DND-41 (cell line): ENCODE data around the gene WARS2.

ENCODE experiments used
- CTCF ChIP-seq: IDR thresholded peaks from 2 replicates; pipeline ENCODE4 v1.5.1; 2012; ENCODE audit warnings: borderline replicate concordance, low read length, moderate library complexity, mild to moderate bottlenecking; ENCODE audit not compliant: poor library complexity, severe bottlenecking; ENCODE audit errors: extremely low read depth
- EZH2 ChIP-seq: IDR thresholded peaks from 3 replicates; pipeline ENCODE4 v1.6.1; 2012; ENCODE audit warnings: borderline replicate concordance, low read depth, mild to moderate bottlenecking, moderate library complexity, low read length, inconsistent platforms; ENCODE audit not compliant: severe bottlenecking

GRCh38 chr1:119034359-119034758 lies 106.1 kb downstream of the WARS2 start:
- TF ChIP-seq CTCF (no peak), EZH2 (no peak)
